ENCODE measurements around the gene KLF13. TPM values are rescaled to one million over a fixed set of nuclear protein-coding genes. Genes with fewer than 3 reads are reported as not detected.

Gene KLF13
- polyA plus RNA-seq, 1 donor (not counting 4 experiments of a cell fraction or from before 2014, with no cell fraction given), result 66.7 TPM

DNA sequence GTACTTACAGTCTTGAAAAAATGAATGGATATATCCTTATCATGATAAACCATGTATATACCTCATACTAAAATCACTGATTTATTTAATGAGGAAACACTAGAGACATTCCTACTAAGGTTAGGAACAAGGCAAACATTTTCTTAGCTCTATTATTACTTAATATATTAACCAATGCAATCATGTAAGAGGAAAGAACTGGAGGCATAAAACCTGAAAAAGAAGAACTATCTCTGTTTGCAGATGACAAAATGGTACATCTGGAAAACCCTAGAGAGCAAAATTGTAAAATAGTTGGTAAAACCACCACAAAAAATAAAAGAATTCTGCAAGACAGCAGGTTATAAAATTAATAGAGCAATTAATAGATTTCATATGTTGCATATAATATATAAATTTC is 81.2 kb downstream of the KLF13 start:
- no peaks in the 10 kb centered on the region for H3K9me3 ChIP-seq (ENCODE audit: control insufficient read depth, low read depth, low read length)
- DNase-seq (ENCODE audit: low read depth, low spot score) (no peak), FAIRE-seq (no peak)
- H3K4me2 ChIP-seq (ENCODE audit: control insufficient read depth, extremely low read depth, insufficient read depth, low read depth, low read length), result no peak overlapping the region
- H3K36me3 ChIP-seq (ENCODE audit: control insufficient read depth in 2 of 2, extremely low read depth in 1 of 2, insufficient read depth in 2 of 2, low read length in 2 of 2), result no peaks in the 10 kb centered on the region
- H3K4me3 ChIP-seq (ENCODE audit: control insufficient read depth in 2 of 3, extremely low read depth in 1 of 3, insufficient read depth in 2 of 3, low read depth in 1 of 3, low read length in 3 of 3), result no peak overlapping the region
- no peaks in the 10 kb centered on the region for H3K9me1 ChIP-seq (ENCODE audit: control insufficient read depth, extremely low read depth, insufficient read depth, low read length)
- H2AFZ ChIP-seq (ENCODE audit: control insufficient read depth, low read length), result no peak overlapping the region
- no peak overlapping the region for H3K9ac ChIP-seq (ENCODE audit: control insufficient read depth, extremely low read depth, insufficient read depth, low read length)
- H3K79me2 ChIP-seq (ENCODE audit: control insufficient read depth, insufficient read depth, low read length), result no peaks in the 10 kb centered on the region
- H3K4me1 ChIP-seq (ENCODE audit: control insufficient read depth, extremely low read depth, insufficient read depth, low read length), result peaks cover 24% of the 10 kb centered on the region
- dilution Hi-C loops (cut with MboI; ENCODE audit: extremely low pct_ligation_motif_present, low sequenced_read_pairs), result no loop called here
- H3K27me3 ChIP-seq (ENCODE audit: control insufficient read depth, extremely low read depth, insufficient read depth, low read length), result no peaks in the 10 kb centered on the region
- TF ChIP-seq EZH2 (IDR thresholded peaks at IDR 0.05; ENCODE audit: low read length), result no peak
- TF ChIP-seq, protein P1, sequence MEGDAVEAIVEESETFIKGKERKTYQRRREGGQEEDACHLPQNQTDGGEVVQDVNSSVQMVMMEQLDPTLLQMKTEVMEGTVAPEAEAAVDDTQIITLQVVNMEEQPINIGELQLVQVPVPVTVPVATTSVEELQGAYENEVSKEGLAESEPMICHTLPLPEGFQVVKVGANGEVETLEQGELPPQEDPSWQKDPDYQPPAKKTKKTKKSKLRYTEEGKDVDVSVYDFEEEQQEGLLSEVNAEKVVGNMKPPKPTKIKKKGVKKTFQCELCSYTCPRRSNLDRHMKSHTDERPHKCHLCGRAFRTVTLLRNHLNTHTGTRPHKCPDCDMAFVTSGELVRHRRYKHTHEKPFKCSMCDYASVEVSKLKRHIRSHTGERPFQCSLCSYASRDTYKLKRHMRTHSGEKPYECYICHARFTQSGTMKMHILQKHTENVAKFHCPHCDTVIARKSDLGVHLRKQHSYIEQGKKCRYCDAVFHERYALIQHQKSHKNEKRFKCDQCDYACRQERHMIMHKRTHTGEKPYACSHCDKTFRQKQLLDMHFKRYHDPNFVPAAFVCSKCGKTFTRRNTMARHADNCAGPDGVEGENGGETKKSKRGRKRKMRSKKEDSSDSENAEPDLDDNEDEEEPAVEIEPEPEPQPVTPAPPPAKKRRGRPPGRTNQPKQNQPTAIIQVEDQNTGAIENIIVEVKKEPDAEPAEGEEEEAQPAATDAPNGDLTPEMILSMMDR (optimal IDR thresholded peaks at IDR 0.05 in 1 of 3, IDR thresholded peaks at IDR 0.05 in 1 of 3, conservative IDR thresholded peaks at IDR 0.05 in 1 of 3; ENCODE audit: extremely low read depth in 1 of 3, insufficient read depth in 2 of 3, low read length in 3 of 3), result no peak
- no peak overlapping the region for H3K27ac ChIP-seq (ENCODE audit: control insufficient read depth, insufficient read depth, low read length)
- H4K20me1 ChIP-seq (ENCODE audit: control insufficient read depth, extremely low read depth, insufficient read depth, low read length), result no peaks in the 10 kb centered on the region

DNA sequence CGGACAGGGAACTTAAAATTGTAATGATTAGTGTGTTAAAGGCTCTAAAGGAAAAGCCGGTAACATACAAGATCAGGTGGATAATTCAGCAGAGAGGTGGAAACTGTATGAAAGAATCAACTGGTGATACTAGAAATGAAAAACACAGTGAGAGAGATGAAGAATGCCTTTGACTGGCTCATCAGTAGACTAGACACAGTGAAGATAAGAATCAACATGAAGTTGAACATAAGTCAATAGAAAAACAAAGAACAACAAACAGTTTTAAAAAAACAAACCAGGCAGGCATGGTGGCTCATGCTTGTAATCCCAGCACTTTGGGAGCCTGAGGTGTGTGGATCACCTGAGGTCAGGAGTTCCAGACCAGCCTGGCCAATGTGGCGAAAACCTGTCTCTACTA is 82.1 kb downstream of the KLF13 start:
- no peaks in the 10 kb centered on the region for H3K9me1 ChIP-seq (ENCODE audit: control insufficient read depth, extremely low read depth, insufficient read depth, low read length)
- no peak overlapping the region for H2AFZ ChIP-seq (ENCODE audit: control insufficient read depth, low read length)
- no peak for DNase-seq (ENCODE audit: low read depth, low spot score)
- no peaks in the 10 kb centered on the region for H3K27me3 ChIP-seq (ENCODE audit: control insufficient read depth, extremely low read depth, insufficient read depth, low read length)
- no peak overlapping the region for H3K9ac ChIP-seq (ENCODE audit: control insufficient read depth, extremely low read depth, insufficient read depth, low read length)
- FAIRE-seq, result no peak
- no peak overlapping the region for H3K4me3 ChIP-seq (ENCODE audit: control insufficient read depth in 2 of 3, extremely low read depth in 1 of 3, insufficient read depth in 2 of 3, low read depth in 1 of 3, low read length in 3 of 3)
- H3K36me3 ChIP-seq (ENCODE audit: control insufficient read depth in 2 of 2, extremely low read depth in 1 of 2, insufficient read depth in 2 of 2, low read length in 2 of 2), result no peaks in the 10 kb centered on the region
- H3K27ac ChIP-seq (ENCODE audit: control insufficient read depth, insufficient read depth, low read length), result no peak overlapping the region
- no peaks in the 10 kb centered on the region for H3K9me3 ChIP-seq (ENCODE audit: control insufficient read depth, low read depth, low read length)
- no peaks in the 10 kb centered on the region for H4K20me1 ChIP-seq (ENCODE audit: control insufficient read depth, extremely low read depth, insufficient read depth, low read length)
- TF ChIP-seq, protein P1 (optimal IDR thresholded peaks at IDR 0.05 in 1 of 3, IDR thresholded peaks at IDR 0.05 in 1 of 3, conservative IDR thresholded peaks at IDR 0.05 in 1 of 3; ENCODE audit: extremely low read depth in 1 of 3, insufficient read depth in 2 of 3, low read length in 3 of 3), result no peak
- no peak for TF ChIP-seq EZH2 (IDR thresholded peaks at IDR 0.05; ENCODE audit: low read length)
- H3K4me2 ChIP-seq (ENCODE audit: control insufficient read depth, extremely low read depth, insufficient read depth, low read depth, low read length), result no peak overlapping the region
- dilution Hi-C loops (cut with MboI; ENCODE audit: extremely low pct_ligation_motif_present, low sequenced_read_pairs), result no loop called here
- H3K4me1 ChIP-seq (ENCODE audit: control insufficient read depth, extremely low read depth, insufficient read depth, low read length), result peaks cover 25% of the 10 kb centered on the region
- no peaks in the 10 kb centered on the region for H3K79me2 ChIP-seq (ENCODE audit: control insufficient read depth, insufficient read depth, low read length)
